HCT116 (cell line): ENCODE results near the gene NUDT22. TPM values are rescaled to one million over a fixed set of nuclear protein-coding genes. Genes with fewer than 3 reads are reported as not detected.

Source experiments
- ATAC-seq: fragments of 200-7000 bp; cut with Tn5 transposase; 2 replicates; pipeline ENCODE4 v1.9.1; 2020; ENCODE audit warnings: mild to moderate bottlenecking, moderate library complexity
- BruUV-seq: library from RNA; stranded (reverse); fragments of 400-500 nt; replicated peaks from 2 replicates; lab custom pipeline; 2021; lab: Mats Ljungman, UMichigan
- CTCF ChIA-PET: fragments of 300-600 bp; sonication (Branson Sonifier 250); formaldehyde crosslinking; loops from one replicate; lab custom pipeline; 2021; ENCODE audit warnings: antibody characterized with exemption; lab: Charles Lee
- POLR2A ChIA-PET: fragments of 300-600, 350-600 bp; sonication (Branson Sonifier 250); formaldehyde crosslinking; loops from one replicate; lab custom pipeline; 2021; ENCODE audit warnings: antibody characterized with exemption; lab: Charles Lee
- RAD21 ChIA-PET, 2 experiments: fragments of 300-600 bp; sonication (Branson Sonifier 250); formaldehyde crosslinking; loops; one replicate each; lab custom pipeline; 2023; ENCODE audit warnings: low total read pairs in 2 of 2; ENCODE audit not compliant: uncharacterized antibody in 2 of 2, unreplicated experiment in 2 of 2, low non-redundant PET in 1 of 2; lab: Charles Lee
- DNase-seq: peaks from one replicate; pipeline ENCODE4 v3.0.0-alpha.2; 2010; ENCODE audit warnings: low read depth, low spot score
- H2AFZ ChIP-seq: fragments of 200-600 bp; shearing (Covaris generic), sonication (generic); 2 replicates; pipeline ENCODE4 v1.6.1; 2017; ENCODE audit warnings: low read depth, mixed run types, mixed read lengths, antibody characterized with exemption, low read length; ENCODE audit not compliant: poor library complexity, severe bottlenecking
- H3K27ac ChIP-seq: 2 replicates; pipeline ENCODE4 v1.5.1; 2012; ENCODE audit warnings: low read depth, low read length
- H3K27me3 ChIP-seq: fragments of 200-600 bp; sonication (generic); 2 replicates; pipeline ENCODE4 v1.6.1; 2016; ENCODE audit warnings: mixed run types, low read length, mixed read lengths; ENCODE audit not compliant: insufficient read depth
- H3K36me3 ChIP-seq, 2 experiments: fragments of 200-500 bp in 1 of 2; fragments of 200-600 bp in 1 of 2; sonication (Bioruptor generic) in 1 of 2; sonication (generic) in 1 of 2; 2 replicates each; pipeline versions ENCODE4 v1.5.1 to v1.6.1; 2014 to 2016; ENCODE audit warnings: low read length in 2 of 2, inconsistent platforms in 1 of 2, mixed read lengths in 1 of 2, mixed run types in 1 of 2; ENCODE audit not compliant: insufficient read depth in 2 of 2, control insufficient read depth in 1 of 2
- H3K4me1 ChIP-seq, 2 experiments: fragments of 200-600 bp in 1 of 2; sonication (generic) in 1 of 2; 2 replicates each; pipeline versions ENCODE4 v1.5.1 to v1.6.1; 2012 to 2017; ENCODE audit warnings: low read length in 2 of 2, inconsistent platforms in 1 of 2, mild to moderate bottlenecking in 1 of 2, mixed read lengths in 1 of 2, mixed run types in 1 of 2, moderate library complexity in 1 of 2; ENCODE audit not compliant: insufficient read depth in 2 of 2, control insufficient read depth in 1 of 2
- H3K4me2 ChIP-seq: fragments of 200-600 bp; sonication (generic); 2 replicates; pipeline ENCODE4 v1.6.1; 2017; ENCODE audit warnings: mixed run types, low read length, mixed read lengths
- H3K4me3 ChIP-seq, 2 experiments: fragments of 200-600 bp in 1 of 2; sonication (generic) in 1 of 2; replicated peaks in 1 of 2; 2 replicates each; pipeline ENCODE4 v1.5.1; 2011 to 2016; ENCODE audit warnings: low read length in 2 of 2, control low read depth in 1 of 2, low read depth in 1 of 2, mild to moderate bottlenecking in 1 of 2, mixed read lengths in 1 of 2, mixed run types in 1 of 2
- H3K79me2 ChIP-seq: fragments of 200-600 bp; sonication (generic); 2 replicates; pipeline ENCODE4 v1.6.1; 2017; ENCODE audit warnings: mild to moderate bottlenecking, mixed run types, low read length, moderate library complexity, mixed read lengths; ENCODE audit not compliant: insufficient read depth
- H3K9ac ChIP-seq: fragments of 200-600 bp; sonication (generic); 2 replicates; pipeline ENCODE4 v1.6.1; 2016; ENCODE audit warnings: low read length, mixed read lengths
- H3K9me2 ChIP-seq: fragments of 200-600 bp; sonication (generic), shearing (Covaris generic); 2 replicates; pipeline ENCODE4 v1.6.1; 2017; ENCODE audit warnings: mixed run types, mild to moderate bottlenecking, moderate library complexity; ENCODE audit not compliant: insufficient read depth
- H3K9me3 ChIP-seq, 2 experiments: fragments of 200-500 bp in 1 of 2; fragments of 200-600 bp in 1 of 2; sonication (Bioruptor generic) in 1 of 2; sonication (generic) in 1 of 2; 2 replicates each; pipeline ENCODE4 v1.6.1; 2014 to 2017; ENCODE audit warnings: low read length in 2 of 2, mixed read lengths in 2 of 2, inconsistent platforms in 1 of 2, low read depth in 1 of 2, mild to moderate bottlenecking in 1 of 2, mixed run types in 1 of 2, moderate library complexity in 1 of 2; ENCODE audit not compliant: control insufficient read depth in 1 of 2, insufficient read depth in 1 of 2
- H4K20me1 ChIP-seq: fragments of 200-600 bp; sonication (generic), shearing (Covaris generic); 2 replicates; pipeline ENCODE4 v1.6.1; 2017; ENCODE audit warnings: mixed run types, mild to moderate bottlenecking, moderate library complexity; ENCODE audit not compliant: insufficient read depth
- CBX3 ChIP-seq: IDR thresholded peaks from 2 replicates; pipeline ENCODE4 v1.6.1; 2012; ENCODE audit warnings: low read depth
- CEBPB ChIP-seq: IDR thresholded peaks from 2 replicates; pipeline ENCODE4 v1.6.1; 2012; ENCODE audit warnings: low read depth
- EGR1 ChIP-seq: IDR thresholded peaks from 2 replicates; pipeline ENCODE4 v1.6.1; 2012; ENCODE audit warnings: low read depth
- ELF1 ChIP-seq: IDR thresholded peaks from 2 replicates; pipeline ENCODE4 v1.6.1; 2012; ENCODE audit warnings: low read depth, borderline replicate concordance
- EZH2 ChIP-seq: fragments of 200-600 bp; sonication (generic); IDR thresholded peaks from 2 replicates; pipeline ENCODE4 v1.6.1; 2017; ENCODE audit warnings: antibody characterized with exemption, mixed run types
- EZH2phosphoT487 ChIP-seq: fragments of 200-600 bp; IDR thresholded peaks from 2 replicates; pipeline ENCODE4 v1.6.1; 2018; ENCODE audit warnings: antibody characterized with exemption, borderline replicate concordance
- FOSL1 ChIP-seq: IDR thresholded peaks from 2 replicates; pipeline ENCODE4 v1.6.1; 2012; ENCODE audit warnings: low read depth
- JUND ChIP-seq: IDR thresholded peaks from 2 replicates; pipeline ENCODE4 v1.6.1; 2012
- POLR2A ChIP-seq: IDR thresholded peaks from 2 replicates; pipeline ENCODE4 v1.7.0; 2011; ENCODE audit warnings: borderline replicate concordance; ENCODE audit not compliant: insufficient read depth, insufficient read length; ENCODE audit errors: extremely low read depth
- POLR2AphosphoS5 ChIP-seq: IDR thresholded peaks from 2 replicates; pipeline ENCODE4 v1.6.1; 2011; ENCODE audit warnings: mild to moderate bottlenecking, low read depth, low read length, moderate library complexity
- RAD21 ChIP-seq: IDR thresholded peaks from 2 replicates; pipeline ENCODE4 v1.6.1; 2012; ENCODE audit warnings: low read depth, mild to moderate bottlenecking
- SIN3A ChIP-seq: IDR thresholded peaks from 2 replicates; pipeline ENCODE4 v1.6.1; 2012; ENCODE audit warnings: low read depth
- SRF ChIP-seq: IDR thresholded peaks from 2 replicates; pipeline ENCODE4 v1.6.1; 2012; ENCODE audit warnings: low read depth
- TCF7L2 ChIP-seq: IDR thresholded peaks from 2 replicates; pipeline ENCODE4 v1.7.0; 2011; ENCODE audit warnings: borderline replicate concordance, inconsistent platforms; ENCODE audit not compliant: insufficient read depth, insufficient read length; ENCODE audit errors: extremely low read depth
- YY1 ChIP-seq: IDR thresholded peaks from 2 replicates; pipeline ENCODE4 v1.6.1; 2011; ENCODE audit warnings: low read length, low read depth, moderate library complexity, mild to moderate bottlenecking; ENCODE audit not compliant: insufficient replicate concordance; ENCODE audit errors: extremely low read depth
- ZNF274 ChIP-seq: fragments of 200-500 bp; sonication (Bioruptor generic); IDR thresholded peaks from 2 replicates; pipeline ENCODE4 v1.6.1; 2014; ENCODE audit warnings: mild to moderate bottlenecking, low read depth, low read length, inconsistent platforms
- intact Hi-C: fragments of 100-400 bp; cut with micrococcal nuclease; formaldehyde crosslinking; loops from 2 replicates; pipeline ENCODE4 v1.10.0; 2022
- total RNA-seq: library from RNA; stranded (reverse); gene quantifications from one replicate; pipeline ENCODE4 v1.2.1, GENCODE V29; 2021; ENCODE audit not compliant: unreplicated experiment
- TF ChIP-seq, protein P1 (sequence below): IDR thresholded peaks from 2 replicates; pipeline ENCODE4 v1.6.1; 2012
- TF ChIP-seq, protein P2 (sequence below), 3 experiments: fragments of 200-600 bp in 1 of 3; sonication (generic) in 1 of 3; IDR thresholded peaks in 2 of 3; conservative IDR thresholded peaks in 1 of 3; 2 replicates each; pipeline ENCODE4 v1.5.1; 2012 to 2017; ENCODE audit warnings: low read depth in 2 of 3, low read length in 2 of 3, antibody characterized with exemption in 1 of 3, borderline replicate concordance in 1 of 3, control low read depth in 1 of 3, mild to moderate bottlenecking in 1 of 3, mixed read lengths in 1 of 3, mixed run types in 1 of 3, moderate library complexity in 1 of 3; ENCODE audit not compliant: insufficient read depth in 1 of 3
- TF ChIP-seq, protein P3 (sequence below): IDR thresholded peaks from 2 replicates; pipeline ENCODE4 v1.6.1; 2011; ENCODE audit warnings: mild to moderate bottlenecking, low read length, moderate library complexity; ENCODE audit not compliant: insufficient replicate concordance; ENCODE audit errors: extremely low read depth

Gene NUDT22
- total RNA-seq, 1 experiment from 2014 or later: 70.9 TPM

DNA sequence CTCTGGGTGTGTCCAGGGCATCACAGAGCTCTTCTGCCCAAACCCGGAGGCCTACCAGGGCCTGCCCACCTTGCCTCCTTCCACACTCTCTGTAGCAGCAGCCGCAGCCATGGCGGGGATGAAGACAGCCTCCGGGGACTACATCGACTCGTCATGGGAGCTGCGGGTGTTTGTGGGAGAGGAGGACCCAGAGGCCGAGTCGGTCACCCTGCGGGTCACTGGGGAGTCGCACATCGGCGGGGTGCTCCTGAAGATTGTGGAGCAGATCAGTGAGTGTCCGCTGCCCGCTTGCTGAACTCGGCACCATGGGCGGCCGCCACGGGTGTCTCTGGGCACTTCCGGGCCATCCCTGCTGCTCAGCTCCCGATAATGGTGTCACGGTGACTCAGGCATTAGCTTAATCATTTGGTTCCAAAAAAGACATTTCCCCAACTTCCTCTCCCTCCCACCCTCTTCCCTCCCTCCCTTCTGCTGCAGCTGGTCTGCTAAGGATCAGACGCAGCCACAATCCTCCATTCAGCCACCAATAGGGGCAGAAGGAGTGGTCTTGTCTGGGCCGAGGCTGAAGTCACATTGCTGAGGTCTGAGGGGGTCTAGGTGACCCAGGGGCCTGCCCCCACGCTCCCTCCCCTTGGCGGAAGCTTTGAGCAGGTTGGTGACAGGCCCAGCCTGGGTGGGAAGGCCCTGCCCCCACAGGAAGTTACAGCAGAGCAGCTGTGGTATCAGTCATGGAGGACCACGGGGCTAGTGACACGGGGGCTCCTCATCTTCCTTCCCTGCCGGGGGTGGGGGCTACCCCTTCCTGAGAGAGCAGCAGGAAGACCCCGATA is 18.6 kb upstream of the NUDT22 start:
- no peak for DNase-seq
- TF ChIP-seq, protein P1, sequence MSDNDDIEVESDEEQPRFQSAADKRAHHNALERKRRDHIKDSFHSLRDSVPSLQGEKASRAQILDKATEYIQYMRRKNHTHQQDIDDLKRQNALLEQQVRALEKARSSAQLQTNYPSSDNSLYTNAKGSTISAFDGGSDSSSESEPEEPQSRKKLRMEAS: no peak
- TF ChIP-seq SIN3A (no peak), POLR2A (no peak), ELF1 (no peak), EGR1 (no peak), JUND (no peak), CEBPB (no peak), YY1 (no peak), ZNF274 (no peak), SRF (no peak), EZH2phosphoT487 (no peak), CBX3 (no peak), RAD21 (no peak), TCF7L2 (no peak), POLR2AphosphoS5 (no peak), EZH2 (no peak), FOSL1 (no peak)
- TF ChIP-seq, protein P2, sequence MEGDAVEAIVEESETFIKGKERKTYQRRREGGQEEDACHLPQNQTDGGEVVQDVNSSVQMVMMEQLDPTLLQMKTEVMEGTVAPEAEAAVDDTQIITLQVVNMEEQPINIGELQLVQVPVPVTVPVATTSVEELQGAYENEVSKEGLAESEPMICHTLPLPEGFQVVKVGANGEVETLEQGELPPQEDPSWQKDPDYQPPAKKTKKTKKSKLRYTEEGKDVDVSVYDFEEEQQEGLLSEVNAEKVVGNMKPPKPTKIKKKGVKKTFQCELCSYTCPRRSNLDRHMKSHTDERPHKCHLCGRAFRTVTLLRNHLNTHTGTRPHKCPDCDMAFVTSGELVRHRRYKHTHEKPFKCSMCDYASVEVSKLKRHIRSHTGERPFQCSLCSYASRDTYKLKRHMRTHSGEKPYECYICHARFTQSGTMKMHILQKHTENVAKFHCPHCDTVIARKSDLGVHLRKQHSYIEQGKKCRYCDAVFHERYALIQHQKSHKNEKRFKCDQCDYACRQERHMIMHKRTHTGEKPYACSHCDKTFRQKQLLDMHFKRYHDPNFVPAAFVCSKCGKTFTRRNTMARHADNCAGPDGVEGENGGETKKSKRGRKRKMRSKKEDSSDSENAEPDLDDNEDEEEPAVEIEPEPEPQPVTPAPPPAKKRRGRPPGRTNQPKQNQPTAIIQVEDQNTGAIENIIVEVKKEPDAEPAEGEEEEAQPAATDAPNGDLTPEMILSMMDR (IDR thresholded peaks at IDR 0.05 in 2 of 3, conservative IDR thresholded peaks at IDR 0.05 in 1 of 3; ENCODE audit: borderline replicate concordance in 1 of 3, insufficient read depth in 1 of 3, low read depth in 2 of 3, low read length in 2 of 3): no peak
- TF ChIP-seq, protein P3, sequence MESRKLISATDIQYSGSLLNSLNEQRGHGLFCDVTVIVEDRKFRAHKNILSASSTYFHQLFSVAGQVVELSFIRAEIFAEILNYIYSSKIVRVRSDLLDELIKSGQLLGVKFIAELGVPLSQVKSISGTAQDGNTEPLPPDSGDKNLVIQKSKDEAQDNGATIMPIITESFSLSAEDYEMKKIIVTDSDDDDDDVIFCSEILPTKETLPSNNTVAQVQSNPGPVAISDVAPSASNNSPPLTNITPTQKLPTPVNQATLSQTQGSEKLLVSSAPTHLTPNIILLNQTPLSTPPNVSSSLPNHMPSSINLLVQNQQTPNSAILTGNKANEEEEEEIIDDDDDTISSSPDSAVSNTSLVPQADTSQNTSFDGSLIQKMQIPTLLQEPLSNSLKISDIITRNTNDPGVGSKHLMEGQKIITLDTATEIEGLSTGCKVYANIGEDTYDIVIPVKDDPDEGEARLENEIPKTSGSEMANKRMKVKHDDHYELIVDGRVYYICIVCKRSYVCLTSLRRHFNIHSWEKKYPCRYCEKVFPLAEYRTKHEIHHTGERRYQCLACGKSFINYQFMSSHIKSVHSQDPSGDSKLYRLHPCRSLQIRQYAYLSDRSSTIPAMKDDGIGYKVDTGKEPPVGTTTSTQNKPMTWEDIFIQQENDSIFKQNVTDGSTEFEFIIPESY: no peak
- intact Hi-C loops: no loop called here
- Histone ChIP-seq H3K9me2 (no peaks in the 10 kb centered on the region), H4K20me1 (no peaks in the 10 kb centered on the region), H3K4me2 (no peak overlapping the region), H2AFZ (no peak overlapping the region), H3K4me3 (no peak overlapping the region), H3K79me2 (peaks cover 9% of the 10 kb centered on the region; the same call in 1 of the 2 replicates), H3K27ac (no peak overlapping the region; the same call in 1 of the 2 replicates), H3K4me1 (peaks cover 0 to 8% of the 10 kb centered on the region in 2 experiments; a peak in 1 of 4 replicates), H3K36me3 (peaks cover 24 to 31% of the 10 kb centered on the region in 2 experiments), H3K27me3 (no peaks in the 10 kb centered on the region), H3K9ac (no peak overlapping the region), H3K9me3 (no peaks in the 10 kb centered on the region)
- POLR2A ChIA-PET: interaction anchor here (0.9 kb wide), 1 partner anchor 23 kb away, joined by 4 read pairs; no protein-coding TSS in a partner anchor
- RAD21 ChIA-PET: no interaction called here
- BruUV-seq: no TSS peak
- CTCF ChIA-PET: interaction anchor here (4.6 kb wide), 1 partner anchor 95 kb away, joined by 80 read pairs; the partner anchor contains the start of genes CATSPERZ and ESRRA
- ATAC-seq: no peak
